ENCODE data around the gene HOXD13. TPM values are rescaled to one million over a fixed set of nuclear protein-coding genes. Genes with fewer than 3 reads are reported as not detected.

The HOXD13 gene
- total RNA-seq, 2 experiments from 2014 or later: not detected

GRCh38 chr2:176129813-176130146, 37.3 kb downstream of the HOXD13 start:
- Histone ChIP-seq H3K79me2 (ENCODE audit: insufficient read depth, low read depth, low read length) (no peaks in the 10 kb centered on the region), H3K4me2 (ENCODE audit: low read length) (no peak overlapping the region), H4K20me1 (ENCODE audit: insufficient read depth, low read length) (no peaks in the 10 kb centered on the region), H3K4me3 (ENCODE audit: low read depth, low read length, poor library complexity, severe bottlenecking) (no peak overlapping the region), H3K27ac (ENCODE audit: low read depth, low read length, poor library complexity, severe bottlenecking) (no peak overlapping the region), H2AFZ (ENCODE audit: low read length) (no peak overlapping the region), H3K9me2 (ENCODE audit: insufficient read depth, low read length) (no peaks in the 10 kb centered on the region), H3K36me3 (ENCODE audit: insufficient read depth, low read length) (no peaks in the 10 kb centered on the region), H3K9me3 (ENCODE audit: low read length) (no peaks in the 10 kb centered on the region), H3K4me1 (ENCODE audit: insufficient read depth, low read length, poor library complexity, severe bottlenecking) (no peaks in the 10 kb centered on the region)
- no peak for TF ChIP-seq CTCF (conservative IDR thresholded peaks at IDR 0.05; ENCODE audit: low read length)
- no peak for TF ChIP-seq EZH2phosphoT487 (IDR thresholded peaks at IDR 0.05; ENCODE audit: borderline replicate concordance, low read depth, low read length)
- no peak for DNase-seq (ENCODE audit: low spot score)
- ChIA-PET POLR2A (no interaction called here), CTCF (ENCODE audit: unreplicated experiment) (no interaction called here)
- intact Hi-C loops (cut with micrococcal nuclease; ENCODE audit: unreplicated experiment): loop anchor here (5.0 kb wide), 1 partner anchor 423 kb away; no protein-coding TSS in a partner anchor
- no TSS peak for BruUV-seq (replicated peaks)

GRCh38 chr2:176130147-176130956, 37.8 kb downstream of the HOXD13 start:
- no peak overlapping the region for H2AFZ ChIP-seq (ENCODE audit: low read length)
- H3K36me3 ChIP-seq (ENCODE audit: insufficient read depth, low read length): no peaks in the 10 kb centered on the region
- H3K79me2 ChIP-seq (ENCODE audit: insufficient read depth, low read depth, low read length): no peaks in the 10 kb centered on the region
- DNase-seq (ENCODE audit: low spot score): no peak
- TF ChIP-seq EZH2phosphoT487 (IDR thresholded peaks at IDR 0.05; ENCODE audit: borderline replicate concordance, low read depth, low read length) (no peak; the same call in 1 of the 2 replicates), CTCF (conservative IDR thresholded peaks at IDR 0.05; ENCODE audit: low read length) (no peak)
- POLR2A ChIA-PET: no interaction called here
- H3K4me2 ChIP-seq (ENCODE audit: low read length): no peak overlapping the region
- no peaks in the 10 kb centered on the region for H3K9me2 ChIP-seq (ENCODE audit: insufficient read depth, low read length)
- H3K4me3 ChIP-seq (ENCODE audit: low read depth, low read length, poor library complexity, severe bottlenecking): no peak overlapping the region
- CTCF ChIA-PET (ENCODE audit: unreplicated experiment): no interaction called here
- H3K4me1 ChIP-seq (ENCODE audit: insufficient read depth, low read length, poor library complexity, severe bottlenecking): no peaks in the 10 kb centered on the region
- BruUV-seq (replicated peaks): no TSS peak
- H3K27ac ChIP-seq (ENCODE audit: low read depth, low read length, poor library complexity, severe bottlenecking): no peak overlapping the region
- no peaks in the 10 kb centered on the region for H3K9me3 ChIP-seq (ENCODE audit: low read length)
- no peaks in the 10 kb centered on the region for H4K20me1 ChIP-seq (ENCODE audit: insufficient read depth, low read length)
- intact Hi-C loops (cut with micrococcal nuclease; ENCODE audit: unreplicated experiment): no loop called here
